GM23248 (cell line): ENCODE measurements around the gene HEY2. TPM values are rescaled to one million over a fixed set of nuclear protein-coding genes. Genes with fewer than 3 reads are reported as not detected.

Experiments used
- DNase-seq: peaks from one replicate; pipeline ENCODE4 v3.0.0-alpha.2; 2015
- H2AFZ ChIP-seq: fragments of 200-600 bp; sonication (generic); 2 replicates; pipeline ENCODE4 v1.6.1; 2016; ENCODE audit warnings: antibody characterized with exemption
- H3F3A ChIP-seq: fragments of 200-600 bp; sonication (generic); 2 replicates; pipeline ENCODE4 v1.6.1; 2016; ENCODE audit warnings: mild to moderate bottlenecking, antibody characterized with exemption, mixed run types; ENCODE audit not compliant: insufficient read depth
- H3K27ac ChIP-seq: fragments of 200-600 bp; sonication (generic); 2 replicates; pipeline ENCODE4 v1.5.1; 2016; ENCODE audit warnings: mild to moderate bottlenecking
- H3K27me3 ChIP-seq: fragments of 200-600 bp; sonication (generic); replicated peaks from 2 replicates; pipeline ENCODE4 v1.6.1; 2016; ENCODE audit warnings: mild to moderate bottlenecking; ENCODE audit not compliant: insufficient read depth
- H3K36me3 ChIP-seq: fragments of 200-600 bp; sonication (generic); 2 replicates; pipeline ENCODE4 v1.6.1; 2016; ENCODE audit warnings: low read depth, mild to moderate bottlenecking
- H3K4me1 ChIP-seq: fragments of 200-600 bp; sonication (generic); 2 replicates; pipeline ENCODE4 v1.6.1; 2016; ENCODE audit warnings: mild to moderate bottlenecking; ENCODE audit not compliant: insufficient read depth
- H3K4me2 ChIP-seq: fragments of 200-600 bp; sonication (generic); one replicate; pipeline ENCODE4 v1.6.1; 2016; ENCODE audit warnings: mild to moderate bottlenecking; ENCODE audit not compliant: unreplicated experiment
- H3K4me3 ChIP-seq: fragments of 200-600 bp; sonication (generic); 2 replicates; pipeline ENCODE4 v1.5.1; 2016; ENCODE audit warnings: mild to moderate bottlenecking
- H3K79me2 ChIP-seq: fragments of 200-600 bp; sonication (generic); 2 replicates; pipeline ENCODE4 v1.6.1; 2016; ENCODE audit warnings: mild to moderate bottlenecking; ENCODE audit not compliant: insufficient read depth
- H3K9ac ChIP-seq: fragments of 200-600 bp; sonication (generic); 2 replicates; pipeline ENCODE4 v1.6.1; 2016; ENCODE audit warnings: mild to moderate bottlenecking
- H3K9me2 ChIP-seq: fragments of 200-600 bp; sonication (generic); 2 replicates; pipeline ENCODE4 v1.6.1; 2016; ENCODE audit warnings: mixed run types, mild to moderate bottlenecking, moderate library complexity; ENCODE audit not compliant: insufficient read depth
- H3K9me3 ChIP-seq: fragments of 200-600 bp; sonication (generic); one replicate; pipeline ENCODE4 v1.6.1; 2017; ENCODE audit warnings: low read depth
- H4K20me1 ChIP-seq: fragments of 200-600 bp; sonication (generic); 2 replicates; pipeline ENCODE4 v1.6.0; 2016; ENCODE audit not compliant: insufficient read depth
- EZH2 ChIP-seq: fragments of 200-600 bp; sonication (generic); IDR thresholded peaks from 2 replicates; pipeline ENCODE4 v1.6.1; 2018; ENCODE audit warnings: antibody characterized with exemption, mild to moderate bottlenecking; ENCODE audit not compliant: insufficient read depth, poor library complexity, severe bottlenecking
- EZH2phosphoT487 ChIP-seq: fragments of 200-600 bp; sonication (generic); IDR thresholded peaks from 2 replicates; pipeline ENCODE4 v1.6.1; 2018; ENCODE audit warnings: antibody characterized with exemption, moderate library complexity, mild to moderate bottlenecking, low read depth; ENCODE audit not compliant: insufficient read depth
- WGBS, 2 experiments: methylation state at CpG; one replicate each; pipeline ENCODE4 v1.1.6; 2015 to 2017; ENCODE audit warnings: low lambda C conversion rate in 2 of 2, low coverage in 1 of 2; ENCODE audit errors: missing lambda C conversion rate in 2 of 2; 5-methylcytosine and 5-hydroxymethylcytosine counted together
- in situ Hi-C: fragments of 300-500 bp; cut with MboI; formaldehyde crosslinking; loops from 2 replicates; pipeline ENCODE4 v1.15.0; 2020
- polyA plus RNA-seq: library from polyadenylated mRNA; unstranded; fragments of >200 nt; fragmentation: Nextera tagmentation; extraction: Ambion mirVana; gene quantifications from 2 replicates; pipeline ENCODE4 v1.2.1, GENCODE V29; 2016
- total RNA-seq: library from RNA; depleted of rRNA; stranded (reverse); fragments of >200 nt; shearing (Covaris generic); gene quantifications from 2 replicates; pipeline ENCODE4 v1.2.3, GENCODE V29; 2014

The HEY2 gene
- total and polyA plus RNA-seq, 2 experiments from 2014 or later: not detected

GRCh38 chr6:125746019-125746414 is 3.4 kb upstream of the HEY2 start:
- 88 to 90% methylated on average over 5 of the region's 5 CpGs for WGBS, 2 experiments
- Histone ChIP-seq H3K9me2 (no peaks in the 10 kb centered on the region), H3K4me2 (no peak overlapping the region), H3K27ac (no peak overlapping the region), H3K4me3 (no peak overlapping the region), H3F3A (no peaks in the 10 kb centered on the region), H3K27me3 (peaks cover 78% of the 10 kb centered on the region), H3K36me3 (no peaks in the 10 kb centered on the region), H2AFZ (no peak overlapping the region), H3K9ac (no peak overlapping the region), H3K4me1 (peaks cover 10% of the 10 kb centered on the region), H3K9me3 (no peaks in the 10 kb centered on the region), H3K79me2 (no peaks in the 10 kb centered on the region), H4K20me1 (no peaks in the 10 kb centered on the region)
- TF ChIP-seq EZH2phosphoT487 (no peak), EZH2 (peak; percentile 26)
- no peak for DNase-seq
- in situ Hi-C loops: no loop called here

- peak; percentile 50 for DNase-seq
- Histone ChIP-seq H3K36me3 (no peaks in the 10 kb centered on the region), H3K9ac (no peak overlapping the region), H3K27ac (no peak overlapping the region), H3K79me2 (no peaks in the 10 kb centered on the region), H4K20me1 (no peaks in the 10 kb centered on the region), H3F3A (no peaks in the 10 kb centered on the region), H2AFZ (peak overlapping the region; percentile 84; the same call in 1 of the 2 replicates), H3K9me3 (no peaks in the 10 kb centered on the region), H3K4me1 (peaks cover 10% of the 10 kb centered on the region), H3K4me2 (peak overlapping the region; percentile 29), H3K27me3 (peaks cover 83% of the 10 kb centered on the region), H3K4me3 (peak overlapping the region; percentile 53), H3K9me2 (no peaks in the 10 kb centered on the region)
- in situ Hi-C loops: no loop called here
- peak; percentile 78 for TF ChIP-seq EZH2
- TF ChIP-seq EZH2phosphoT487: peak; percentile 76
- 9 to 10% methylated on average over 32 of the region's 32 CpGs for WGBS, 2 experiments
Measured at GRCh38 chr6:125746731-125747588, 2.5 kb upstream of the HEY2 start.

- 4 to 5% methylated on average over 59 to 70 of the region's 76 CpGs for WGBS, 2 experiments
- no peak overlapping the region for H3K9ac ChIP-seq
- H3K36me3 ChIP-seq: no peaks in the 10 kb centered on the region
- no peaks in the 10 kb centered on the region for H3K79me2 ChIP-seq
- H3K9me2 ChIP-seq: no peaks in the 10 kb centered on the region
- H3K4me3 ChIP-seq: peak overlapping the region; percentile 76
- peak overlapping the region; percentile 84 for H2AFZ ChIP-seq
- H3K27ac ChIP-seq: no peak overlapping the region
- H4K20me1 ChIP-seq: no peaks in the 10 kb centered on the region
- TF ChIP-seq EZH2 (no peak), EZH2phosphoT487 (peak; percentile 25; the same call in 1 of the 2 replicates)
- H3K27me3 ChIP-seq: peaks cover 82% of the 10 kb centered on the region
- DNase-seq: peak; percentile 52
- H3K9me3 ChIP-seq: no peaks in the 10 kb centered on the region
- in situ Hi-C loops: no loop called here
- peak overlapping the region; percentile 84 for H3K4me2 ChIP-seq
- H3K4me1 ChIP-seq: peaks cover 10% of the 10 kb centered on the region
- H3F3A ChIP-seq: no peaks in the 10 kb centered on the region
Measured at GRCh38 chr6:125747589-125748405, 1.6 kb upstream of the HEY2 start.

- Histone ChIP-seq H2AFZ (peak overlapping the region; percentile 84), H3K36me3 (no peaks in the 10 kb centered on the region), H3K9ac (peak overlapping the region; percentile 66), H3K79me2 (no peaks in the 10 kb centered on the region), H3K27me3 (peaks cover 78% of the 10 kb centered on the region), H3K4me1 (peaks cover 10% of the 10 kb centered on the region), H3F3A (no peaks in the 10 kb centered on the region), H3K9me3 (no peaks in the 10 kb centered on the region), H3K4me3 (peak overlapping the region; percentile 76), H3K9me2 (no peaks in the 10 kb centered on the region), H3K27ac (no peak overlapping the region), H4K20me1 (no peaks in the 10 kb centered on the region), H3K4me2 (peak overlapping the region; percentile 84)
- peak; percentile 49 for DNase-seq
- in situ Hi-C loops: no loop called here
- WGBS, 2 experiments: 3 to 5% methylated on average over 41 to 42 of the region's 42 CpGs
- TF ChIP-seq EZH2: peak; percentile 100
- TF ChIP-seq EZH2phosphoT487: peak; percentile 9; the same call in 1 of the 2 replicates
Measured at GRCh38 chr6:125748406-125749172, 843 bp upstream of the HEY2 start.
